ENCODE results near the gene ENO1.

The ENO1 gene

DNA sequence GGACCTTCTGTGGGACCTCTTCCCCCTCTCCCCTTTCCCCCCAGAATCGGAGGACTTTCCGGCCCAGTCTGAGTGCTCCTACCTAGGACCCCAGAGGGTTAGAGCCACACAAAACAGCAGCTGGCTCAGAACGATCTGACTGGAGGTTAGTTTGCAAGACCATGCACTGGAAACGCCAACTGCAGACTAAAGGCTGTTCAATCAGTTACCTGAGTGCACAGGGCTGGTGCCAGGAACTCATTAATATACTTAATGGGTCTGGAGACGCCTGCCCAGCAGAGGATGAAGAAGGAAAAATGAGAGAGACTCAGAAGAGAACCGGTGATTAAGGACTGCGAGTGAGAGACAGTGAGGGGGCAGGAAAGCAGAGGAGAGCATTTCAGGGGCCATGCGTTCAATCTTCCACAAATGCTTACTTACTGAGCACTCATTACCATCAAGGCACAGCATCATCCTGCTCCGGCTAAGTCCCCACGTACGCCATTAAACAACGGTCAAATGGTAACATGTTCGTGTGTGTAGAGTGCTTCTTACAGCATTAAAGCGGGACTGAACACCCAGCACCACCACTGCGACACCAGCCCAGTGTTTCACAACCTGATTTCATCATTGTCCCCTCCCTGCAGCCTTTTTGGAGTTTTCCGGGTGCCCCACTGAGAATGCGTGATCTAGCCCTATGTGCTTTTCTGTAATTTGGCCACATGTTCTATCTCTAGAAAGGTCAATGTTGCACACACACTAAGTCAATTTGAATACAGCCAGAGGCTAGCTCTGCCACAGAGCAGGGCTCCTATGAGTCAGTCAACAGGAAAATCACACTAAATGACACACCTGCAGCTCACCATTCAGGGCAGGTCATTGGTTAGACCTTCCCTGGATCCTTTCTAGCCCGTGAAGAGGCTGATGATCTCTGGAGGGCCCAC lies 7.6 kb downstream of the ENO1 start:
- H3K27ac ChIP-seq, result no peak overlapping the region
- TF ChIP-seq CTCF (conservative IDR thresholded peaks at IDR 0.05), result no peak
- no peak for TF ChIP-seq ZFX (IDR thresholded peaks at IDR 0.05)

GRCh38 chr1:8870103-8870502 lies 8.4 kb downstream of the ENO1 start:
- TF ChIP-seq CTCF (conservative IDR thresholded peaks at IDR 0.05), result no peak
- no peak for TF ChIP-seq ZFX (IDR thresholded peaks at IDR 0.05)
- no peak overlapping the region for H3K27ac ChIP-seq

DNA sequence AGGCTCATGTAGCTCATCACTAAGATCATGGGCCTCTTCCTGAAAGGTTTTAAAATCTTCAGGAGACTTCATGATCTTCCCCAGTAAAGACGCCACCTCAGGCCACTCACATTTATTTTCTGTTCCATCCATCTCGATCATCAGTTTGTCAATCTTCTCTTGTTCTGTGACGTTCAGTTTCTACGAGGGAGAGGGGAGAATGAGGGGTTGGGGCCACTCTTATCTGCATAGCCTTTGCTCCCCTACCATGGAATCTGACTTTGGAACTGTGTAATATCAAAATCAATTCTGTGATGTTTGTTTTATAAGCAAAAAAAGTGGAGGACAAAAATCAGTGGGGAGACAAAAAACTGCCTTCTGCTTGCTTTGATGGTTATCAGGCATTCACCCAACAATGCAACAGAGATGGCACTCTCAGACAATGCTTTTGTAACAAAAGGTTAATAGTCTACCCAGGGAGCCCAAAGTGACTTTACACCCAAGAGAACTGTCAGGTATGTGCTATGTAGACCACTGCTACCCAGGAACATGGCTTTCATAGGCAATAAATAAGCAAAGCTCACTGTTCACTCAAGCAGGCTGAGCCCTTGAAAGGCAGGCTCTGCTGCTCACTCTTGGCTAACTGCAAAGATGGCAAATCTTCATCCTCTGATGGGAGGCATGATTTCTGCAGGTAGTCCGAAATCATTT lies 10.5 kb downstream of the ENO1 start:
- TF ChIP-seq ZFX (IDR thresholded peaks at IDR 0.05) (no peak), CTCF (conservative IDR thresholded peaks at IDR 0.05) (no peak)
- no peak overlapping the region for H3K27ac ChIP-seq

- no peak overlapping the region for H3K27ac ChIP-seq
Measured at GRCh38 chr1:8866792-8867415, 11.6 kb downstream of the ENO1 start.

GRCh38 chr1:8866173-8866791 lies 12.2 kb downstream of the ENO1 start:
- TF ChIP-seq CTCF (conservative IDR thresholded peaks at IDR 0.05), result no peak
- no peak for TF ChIP-seq ZFX (IDR thresholded peaks at IDR 0.05)
- H3K27ac ChIP-seq, result no peak overlapping the region

More at GRCh38 chr1:8866792-8867415, 11.6 kb downstream of the ENO1 start:
- TF ChIP-seq ZFX (IDR thresholded peaks at IDR 0.05) (no peak), CTCF (conservative IDR thresholded peaks at IDR 0.05) (no peak)

- no peak overlapping the region for H3K27ac ChIP-seq
- TF ChIP-seq ZFX (IDR thresholded peaks at IDR 0.05) (no peak), CTCF (conservative IDR thresholded peaks at IDR 0.05) (no peak)
Measured at GRCh38 chr1:8864713-8865344, 13.7 kb downstream of the ENO1 start.
